Measurements from ENCODE around the gene TAS2R20.

Gene TAS2R20

GRCh38 chr12:10957741-10958140 lies 40.4 kb downstream of the TAS2R20 start:
- DNase-seq, result no peak

DNA sequence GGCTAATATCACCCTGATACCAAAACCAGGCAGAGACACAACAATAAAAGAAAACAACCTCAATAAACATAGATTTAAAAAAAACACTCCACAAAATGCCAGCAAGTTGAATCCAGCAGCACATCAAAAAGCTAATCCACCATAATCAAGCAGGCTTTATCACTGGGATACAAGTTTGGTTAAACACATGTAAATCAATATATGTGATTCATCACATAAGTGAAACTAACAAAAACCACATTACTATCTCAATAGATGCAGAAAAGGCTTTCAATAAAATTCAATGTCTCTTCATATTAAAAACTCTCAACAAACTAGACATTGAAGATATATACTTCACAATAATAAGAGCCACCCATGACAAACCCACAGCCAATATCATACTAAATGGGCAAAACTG lies 42.0 kb downstream of the TAS2R20 start:
- DNase-seq, result no peak

DNA sequence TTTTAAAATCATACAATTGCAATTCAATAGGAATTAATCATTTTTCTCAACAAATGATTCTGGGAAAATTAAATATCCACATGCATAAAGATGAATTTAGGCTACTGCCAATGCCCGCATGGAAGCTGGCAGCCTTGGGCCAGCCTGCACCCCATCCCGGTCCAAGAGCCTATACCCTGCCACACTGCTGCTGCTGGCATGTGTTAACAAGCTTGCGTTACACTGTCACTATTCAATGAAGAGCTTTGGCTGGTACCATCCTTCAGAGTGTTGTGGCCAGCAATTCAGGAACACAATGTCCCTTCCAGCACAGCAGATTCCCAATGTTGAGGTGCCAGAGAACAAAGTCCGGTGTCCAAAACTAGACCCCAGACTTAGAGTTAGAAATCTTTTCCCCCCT lies 45.5 kb downstream of the TAS2R20 start:
- no peak for DNase-seq

Measured in NCI-H1417 (cell line).